NT2/D1 (cell line): ENCODE data around the gene ARID1A.

Experiments used
- SUZ12 ChIP-seq: IDR thresholded peaks from 2 replicates; pipeline ENCODE4 v1.6.1; 2011; ENCODE audit not compliant: insufficient read length, insufficient read depth; ENCODE audit errors: extremely low read depth
- YY1 ChIP-seq: IDR thresholded peaks from 2 replicates; pipeline ENCODE4 v1.6.1; 2011; ENCODE audit not compliant: insufficient read length, insufficient read depth
- ZNF274 ChIP-seq: IDR thresholded peaks from 2 replicates; pipeline ENCODE4 v1.6.1; 2011; ENCODE audit warnings: mild to moderate bottlenecking, low read depth, low read length

- TF ChIP-seq ZNF274 (no peak), SUZ12 (no peak), YY1 (no peak)
Measured at GRCh38 chr1:26789931-26790330, 94.1 kb downstream of the ARID1A start.
